HG02610 (cell line): ENCODE results near the gene FGFRL1.
"Not testable (repeated sequence)": the region's sequence is repeated elsewhere in the genome, so short reads cannot be mapped to it uniquely, and the experiment has no call there.

Experiments
- ATAC-seq: cut with Tn5 transposase; IDR thresholded peaks from one replicate; pipeline ENCODE4 v1.9.1; 2021; ENCODE audit warnings: mild to moderate bottlenecking, moderate library complexity; ENCODE audit not compliant: unreplicated experiment

FGFRL1 gene

DNA sequence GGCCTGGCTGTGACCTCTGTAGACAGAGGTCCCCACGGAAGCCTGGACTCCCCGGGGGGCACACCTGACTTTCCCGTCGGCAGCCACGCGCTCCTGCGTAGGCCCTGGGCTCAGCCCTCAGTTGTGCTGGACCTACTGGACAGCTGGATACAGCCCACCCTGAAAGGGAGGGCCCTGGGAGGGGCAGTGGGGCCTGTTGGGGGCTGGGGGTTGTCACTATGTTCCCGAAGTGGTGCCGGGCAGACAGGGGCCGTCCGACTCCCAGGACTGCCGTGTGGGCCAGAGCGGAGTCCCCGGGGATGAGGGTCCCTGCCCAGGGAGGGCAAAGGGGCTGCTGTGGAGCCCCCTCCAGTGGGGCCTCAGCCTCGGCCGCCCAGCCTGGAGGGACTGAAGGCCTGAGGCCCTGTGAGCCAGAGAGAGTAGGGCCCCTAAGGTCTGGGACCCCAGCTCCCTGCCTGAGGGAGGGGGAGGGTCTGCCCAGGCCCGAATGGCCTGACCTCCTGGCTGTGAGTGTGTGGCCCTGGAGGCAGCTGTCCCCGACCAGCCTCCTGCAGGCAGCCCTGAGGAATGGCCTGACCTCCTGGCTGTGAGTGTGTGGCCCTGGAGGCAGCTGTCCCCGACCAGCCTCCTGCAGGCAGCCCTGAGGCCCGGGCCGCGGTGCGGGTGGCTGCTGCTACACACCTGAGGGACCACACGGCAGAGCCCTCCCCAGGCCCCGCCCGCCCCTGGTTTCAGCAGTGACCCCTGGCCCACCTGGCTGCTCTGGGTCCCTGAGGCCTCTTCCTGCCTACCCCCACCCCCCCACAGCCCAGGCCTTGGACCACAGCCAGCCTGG lies 25.8 kb downstream of the FGFRL1 start:
- ATAC-seq, result no peak

DNA sequence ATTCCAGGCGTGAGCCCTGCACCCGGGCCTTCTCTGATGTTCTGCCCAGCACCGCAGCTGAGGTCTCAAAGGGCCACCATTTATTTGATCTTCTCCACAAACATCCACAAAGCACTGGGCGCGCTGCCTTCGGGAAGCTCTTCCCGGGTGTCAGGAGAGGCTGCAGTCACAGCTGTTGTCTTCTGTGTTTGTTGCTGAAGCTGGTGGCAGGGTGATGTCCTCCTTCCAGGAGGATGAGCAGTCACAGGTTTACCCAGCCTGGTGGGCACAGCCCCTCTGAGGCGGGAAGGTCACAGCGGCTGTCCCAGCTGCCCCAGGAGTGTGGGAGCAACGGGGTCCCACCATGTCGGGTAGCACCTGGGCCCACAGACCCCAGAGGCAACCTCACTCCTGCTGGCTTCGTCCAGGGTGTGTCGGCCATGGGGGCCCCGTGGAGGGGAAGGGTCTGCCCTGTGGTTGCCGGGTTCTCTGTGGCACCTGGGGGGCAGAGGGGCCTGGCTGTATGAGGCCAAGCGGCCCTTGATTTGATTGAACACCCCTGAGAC lies 27.6 kb downstream of the FGFRL1 start:
- ATAC-seq, result no peak

DNA sequence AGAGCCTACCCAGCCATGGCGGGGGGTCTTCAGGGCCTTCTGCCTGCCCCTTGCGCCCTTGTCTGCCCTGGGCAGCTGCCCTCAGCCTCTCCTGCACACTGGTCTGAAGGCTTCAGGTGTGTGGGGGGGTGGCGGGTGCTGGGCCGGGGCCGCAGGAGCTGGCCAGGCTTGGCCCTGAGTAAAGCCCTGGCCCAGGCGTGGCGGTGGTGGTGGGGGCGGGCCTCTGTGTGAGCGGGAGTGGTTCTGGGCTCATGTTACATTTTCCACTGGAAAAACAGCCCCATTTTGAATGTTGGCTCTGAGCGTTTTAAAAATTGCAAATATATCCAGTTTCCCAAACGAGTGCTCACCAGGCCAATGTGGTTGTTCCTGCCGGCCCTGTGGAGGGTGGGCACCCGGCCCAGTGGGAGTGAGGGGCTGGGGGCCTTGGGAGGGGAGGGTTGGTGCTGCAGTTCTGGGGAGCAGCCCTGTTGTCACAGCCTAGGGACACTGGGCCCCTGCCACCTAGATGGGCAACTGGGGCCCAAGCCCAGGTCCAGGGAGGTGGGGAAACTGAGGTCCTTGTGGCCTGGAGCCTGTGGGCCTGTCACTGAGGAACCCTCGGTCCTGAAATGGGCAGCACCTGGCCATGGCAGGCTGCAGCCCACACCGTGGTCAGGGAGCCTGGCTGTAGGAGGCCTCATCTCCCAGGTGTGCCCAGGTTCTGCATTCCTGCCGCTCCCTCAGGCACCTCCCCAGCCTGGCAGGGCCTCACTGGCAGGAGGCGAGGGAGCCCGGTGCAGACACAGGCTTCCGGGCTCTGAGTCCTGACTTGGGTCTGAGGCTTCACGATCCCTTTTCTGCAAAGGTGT lies 28.3 kb downstream of the FGFRL1 start:
- ATAC-seq, result no peak

- ATAC-seq, result no peak
Measured at GRCh38 chr4:1040344-1041146, 29.1 kb downstream of the FGFRL1 start.

DNA sequence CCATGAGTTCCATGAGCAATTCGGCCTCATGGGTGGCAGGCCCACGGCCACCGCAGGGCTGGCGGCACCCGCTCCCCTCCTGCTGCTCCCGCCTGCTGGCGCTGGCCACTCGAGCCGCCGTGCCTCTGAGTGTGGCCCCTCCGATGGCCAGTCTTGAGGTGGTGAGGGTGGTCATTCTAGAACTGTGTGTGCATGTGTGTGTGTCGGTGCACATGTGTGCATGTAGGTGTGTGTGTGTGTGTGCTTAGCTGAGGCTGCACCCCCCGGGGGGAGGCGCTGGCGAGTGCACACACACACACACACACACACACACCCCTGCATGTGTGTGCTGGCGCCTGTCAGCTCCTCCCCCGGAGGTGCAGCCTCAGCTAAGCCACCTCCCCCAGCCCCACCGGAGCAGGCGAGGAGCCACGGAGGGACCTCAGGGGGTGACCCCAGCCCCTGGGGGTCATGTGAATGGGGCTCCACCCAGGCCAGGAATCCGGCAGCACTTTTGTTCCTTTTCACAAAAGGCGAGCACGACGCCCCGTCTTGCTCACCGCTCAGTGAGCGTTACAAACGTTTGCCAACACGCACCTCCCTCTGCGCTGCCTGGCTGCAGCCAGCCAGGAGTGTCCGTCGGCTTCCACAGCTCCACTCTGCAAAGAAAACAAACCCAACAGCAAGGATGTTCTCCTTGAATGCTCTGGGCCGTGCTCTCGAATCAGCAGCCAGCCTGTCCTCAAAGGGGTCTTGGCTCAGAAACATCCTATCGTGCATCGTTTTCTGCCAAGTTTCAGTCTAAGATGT lies 29.9 kb downstream of the FGFRL1 start:
- ATAC-seq, result no peak

- no peak for ATAC-seq
Measured at GRCh38 chr4:1041936-1042330, 30.5 kb downstream of the FGFRL1 start.

DNA sequence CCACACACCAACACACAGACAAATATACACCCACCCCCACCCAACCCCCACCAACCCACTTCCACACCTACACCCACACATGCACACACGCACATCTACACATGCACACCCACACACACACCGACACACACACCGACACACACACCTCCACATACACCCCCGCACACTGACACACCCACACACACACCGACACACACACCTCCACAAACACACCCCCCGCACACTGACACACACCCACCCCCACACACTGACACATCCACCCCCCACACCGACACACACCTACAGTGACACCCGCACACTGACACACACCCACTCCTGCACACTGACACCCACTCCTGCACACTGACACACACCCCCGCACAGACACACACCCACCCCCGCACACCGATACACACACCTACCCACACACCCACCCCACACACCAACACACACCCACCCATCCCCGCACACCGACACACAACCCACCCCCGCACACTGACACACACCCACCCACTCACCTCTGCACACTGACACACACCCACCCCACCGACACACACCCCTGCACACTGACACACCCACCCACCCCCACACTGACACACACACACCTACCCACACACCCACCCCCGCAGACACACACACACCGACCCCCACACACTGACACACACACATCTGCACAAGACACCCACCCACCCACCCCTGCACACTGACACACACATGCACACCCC lies 31.1 kb downstream of the FGFRL1 start:
- ATAC-seq, result no peak

GRCh38 chr4:1043162-1043561 lies 31.7 kb downstream of the FGFRL1 start:
- ATAC-seq, result no peak

GRCh38 chr4:1043651-1044468 lies 32.4 kb downstream of the FGFRL1 start:
- no peak for ATAC-seq

DNA sequence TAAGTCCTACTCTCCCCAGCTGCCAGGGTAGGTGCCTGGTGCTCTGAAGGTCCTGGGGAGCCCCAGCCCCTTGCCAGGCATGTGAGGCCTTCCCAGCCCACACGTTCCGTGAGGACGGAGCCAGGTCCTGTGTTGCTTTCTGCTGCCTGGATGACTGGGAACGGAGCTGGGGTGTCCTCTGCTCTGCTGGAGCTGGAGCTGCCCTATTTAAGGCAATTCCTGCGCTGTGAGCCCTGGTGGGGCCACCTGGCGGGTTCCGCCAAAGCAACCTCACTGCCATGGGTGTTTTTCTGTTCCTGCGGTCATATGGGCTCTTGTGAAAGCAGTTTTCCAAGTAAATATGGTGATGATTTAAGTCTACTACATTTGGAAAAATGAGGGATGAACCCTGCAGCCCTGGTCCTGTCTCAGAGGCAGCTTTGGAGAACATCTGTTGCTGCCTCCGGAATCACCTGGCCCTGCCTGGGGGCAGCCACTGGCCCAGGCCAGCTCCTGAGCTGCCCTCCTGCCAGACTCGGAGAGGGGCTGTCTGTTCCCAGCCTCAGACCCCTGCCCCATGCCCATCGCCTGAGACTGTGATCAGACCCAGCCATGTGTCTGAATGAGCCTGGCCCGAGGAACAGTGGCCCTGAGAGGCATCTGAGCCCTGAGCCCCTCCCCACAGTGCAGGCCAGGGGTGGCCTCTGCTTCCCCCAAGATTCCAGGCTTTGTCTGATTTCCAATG lies 33.2 kb downstream of the FGFRL1 start:
- ATAC-seq, result no peak

DNA sequence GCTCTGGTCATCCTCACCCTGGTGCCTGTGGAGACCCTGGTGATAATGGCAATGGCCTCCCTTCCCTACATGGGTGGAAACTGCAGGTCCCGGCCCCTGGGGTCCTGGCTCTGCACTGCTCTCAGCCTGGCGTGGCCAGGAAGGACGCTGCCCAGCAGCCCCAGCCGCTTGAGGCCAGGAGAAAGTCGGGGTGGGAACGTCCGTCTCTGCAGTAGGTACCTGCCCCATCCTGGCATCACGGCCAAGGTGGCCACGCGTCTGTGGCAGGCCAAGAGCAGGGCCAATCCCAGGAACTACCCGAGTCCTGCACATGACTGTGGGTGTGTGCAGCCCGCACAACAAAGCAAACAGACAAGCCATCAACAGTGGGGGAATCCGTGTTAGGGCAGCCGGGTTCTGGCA lies 33.8 kb downstream of the FGFRL1 start:
- ATAC-seq, result no peak

GRCh38 chr4:1045595-1046201 lies 34.3 kb downstream of the FGFRL1 start:
- ATAC-seq, result no peak

GRCh38 chr4:1046581-1047011 lies 35.2 kb downstream of the FGFRL1 start:
- ATAC-seq, result not testable (repeated sequence)

DNA sequence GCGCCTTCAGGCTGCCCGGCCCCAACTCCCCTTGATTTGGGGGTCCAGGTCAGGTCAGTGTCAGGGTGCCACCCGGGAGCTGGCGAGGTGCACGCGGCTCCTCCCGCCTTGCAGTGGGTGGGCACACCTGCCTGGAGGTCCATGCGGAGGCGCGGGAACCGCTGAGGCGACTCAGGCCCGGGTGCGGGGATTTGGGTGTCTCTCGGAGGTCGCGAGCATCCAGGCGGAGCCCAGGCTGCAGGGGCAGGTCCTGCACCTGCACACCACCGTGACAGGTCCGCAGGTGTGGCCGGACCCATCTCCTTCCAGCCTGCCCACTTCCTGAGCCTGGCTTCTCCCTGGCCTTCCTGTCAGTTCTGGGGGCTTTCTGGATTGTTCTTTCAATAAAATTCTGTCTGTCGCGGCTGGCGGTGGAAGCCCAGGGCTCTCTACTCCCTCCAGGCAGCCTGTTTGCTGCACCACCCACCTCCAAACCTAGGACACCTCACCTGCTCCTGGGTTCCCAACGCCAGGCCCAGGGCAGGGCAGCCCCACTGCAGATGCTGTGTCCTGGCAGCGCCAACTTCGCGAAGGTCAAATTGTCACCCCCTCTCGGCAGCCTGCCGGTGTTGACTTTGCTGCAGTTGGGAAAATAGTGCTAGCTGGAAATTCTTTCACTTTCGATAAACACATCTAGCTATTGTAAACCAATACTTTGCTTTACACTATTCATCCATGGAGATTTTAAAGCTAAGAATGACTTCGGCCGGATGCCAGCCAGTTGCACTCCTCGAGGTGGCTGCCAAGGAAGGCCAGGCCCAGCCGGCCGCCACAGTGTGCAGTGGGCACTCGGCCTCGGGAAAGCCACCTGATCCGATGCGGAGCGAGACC lies 35.9 kb downstream of the FGFRL1 start:
- ATAC-seq, result no peak

DNA sequence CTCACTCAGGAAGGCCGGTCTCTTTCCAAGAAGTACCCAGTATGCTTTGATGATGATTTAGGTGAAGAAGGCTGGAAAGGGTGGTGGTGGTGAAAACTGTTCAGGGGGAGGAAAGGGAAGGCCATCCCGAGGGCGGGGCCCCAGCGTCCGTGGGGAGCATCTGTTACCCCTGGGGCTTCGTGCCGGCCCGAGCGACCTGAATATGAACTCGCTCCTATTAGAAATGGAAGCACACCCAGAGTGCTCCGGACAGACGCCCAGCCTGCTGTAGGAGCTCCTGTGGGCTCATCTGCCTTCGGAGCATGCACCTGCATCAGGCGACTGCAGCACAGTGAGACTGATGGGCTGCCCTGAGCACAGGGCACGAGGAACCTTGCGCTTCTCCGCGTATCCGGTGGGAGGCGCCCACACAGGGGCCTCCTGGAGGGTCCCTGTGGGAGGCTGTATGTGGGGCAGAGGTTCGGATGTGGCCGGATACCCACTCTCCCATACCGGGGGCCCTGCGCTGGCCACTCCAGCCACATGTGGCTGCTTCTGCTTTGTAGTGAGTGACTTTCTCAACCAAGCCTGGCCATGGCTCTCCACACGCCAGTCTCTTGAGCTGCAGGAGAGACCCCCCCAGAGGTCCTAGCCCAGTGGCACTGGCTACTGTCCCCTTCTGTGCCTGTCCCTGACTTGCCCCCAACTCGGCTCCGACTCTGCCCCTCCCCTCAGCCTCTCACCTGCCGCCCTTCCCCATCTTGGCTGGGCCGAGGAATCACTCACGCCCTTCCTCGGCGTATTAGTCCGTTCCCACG lies 36.7 kb downstream of the FGFRL1 start:
- ATAC-seq, result no peak
